Subcutaneous adipose tissue (tissue), 4 donors: Measurements from ENCODE around the gene RBP5. TPM values are rescaled to one million over a fixed set of nuclear protein-coding genes. Genes with fewer than 3 reads are reported as not detected.

ENCODE experiments used
- CTCF ChIP-seq: fragments of 450-650 bp; IDR thresholded peaks from one replicate; pipeline ENCODE4 v1.5.1; 2016; ENCODE audit warnings: low read depth, mild to moderate bottlenecking, control low read depth, antibody characterized with exemption, moderate library complexity
- small RNA-seq: library from RNA; depleted of rRNA; stranded (forward); fragments of <200 nt; gene quantifications from one replicate; pipeline ENCODE3, GENCODE V24; 2016
- total RNA-seq, 4 donors: library from RNA; depleted of rRNA; stranded (reverse); fragments of >200 nt; gene quantifications; one replicate each; pipeline ENCODE4 v1.1.0, GENCODE V29; 2016

Gene RBP5
- total RNA-seq, 4 donors from 2014 or later: 2.2 TPM; not detected in 3

- no peak for TF ChIP-seq CTCF
Measured at GRCh38 chr12:7078163-7078562, 50.5 kb downstream of the RBP5 start.

- no peak for TF ChIP-seq CTCF
Measured at GRCh38 chr12:7076493-7076892, 52.2 kb downstream of the RBP5 start.

- TF ChIP-seq CTCF: no peak
Measured at GRCh38 chr12:7075939-7076338, 52.8 kb downstream of the RBP5 start.

- TF ChIP-seq CTCF: no peak
Measured at GRCh38 chr12:7075518-7075917, 53.2 kb downstream of the RBP5 start.

GRCh38 chr12:7073946-7074345 lies 54.7 kb downstream of the RBP5 start:
- TF ChIP-seq CTCF: no peak

Small RNA genes lying within 50 kb of the gene (small RNA-seq; reads per million reads assigned to genes)
- not detected for gene RNU6-485P

Other genes starting within 250 kb of the RBP5 start
- 1 to 10 TPM; 3.9 to 7.9 (median 6.2) TPM for gene LRRC23, start 224.1 kb downstream of the RBP5 start, total RNA-seq
- 1 to 10 TPM; 3.4 to 6.2 (median 5.6) TPM for gene ENO2, start 214.3 kb downstream of the RBP5 start, total RNA-seq
- gene ATN1, start 200.9 kb downstream of the RBP5 start, total RNA-seq: 100 to 1,000 TPM in 1 of 4 donors, 10 to 100 TPM in 3; 41.3 to 136 (median 71.6) TPM
- not detected for gene RNU7-1, start 185.1 kb downstream of the RBP5 start, total RNA-seq
- 100 to 1,000 TPM; 233 to 359 (median 280) TPM for gene C12orf57, start 184.9 kb downstream of the RBP5 start, total RNA-seq
- gene PTPN6, start 177.5 kb downstream of the RBP5 start, total RNA-seq: 10 to 100 TPM in 3 of 4 donors, 1 to 10 TPM in 1; 9.6 to 78.0 (median 29.7) TPM
- gene PHB2, start 158.2 kb downstream of the RBP5 start, total RNA-seq: 100 to 1,000 TPM; 129 to 165 (median 147) TPM
- 10 to 100 TPM; 19.2 to 30.2 (median 26.8) TPM for gene EMG1, start 158.0 kb downstream of the RBP5 start, total RNA-seq
- gene LPCAT3, start 110.4 kb downstream of the RBP5 start, total RNA-seq: 10 to 100 TPM; 21.8 to 55.9 (median 27.1) TPM
- 100 to 1,000 TPM; 328 to 926 (median 676) TPM for gene C1S, start 68.2 kb downstream of the RBP5 start, total RNA-seq
- 100 to 1,000 TPM; 265 to 697 (median 433) TPM for gene C1R, start 36.4 kb downstream of the RBP5 start, total RNA-seq
- gene C1RL, start 19.7 kb downstream of the RBP5 start, total RNA-seq: 100 to 1,000 TPM in 2 of 4 donors, 10 to 100 TPM in 2; 66.2 to 114 (median 95.8) TPM
- gene CLSTN3, start 1.5 kb upstream of the RBP5 start, total RNA-seq: 10 to 100 TPM; 16.1 to 45.6 (median 28.4) TPM
- gene PEX5, start 60.8 kb upstream of the RBP5 start, total RNA-seq: 10 to 100 TPM; 62.6 to 94.6 (median 70.5) TPM
- gene ACSM4, start 175.2 kb upstream of the RBP5 start, total RNA-seq: not detected